Activated naive CD8-positive, alpha-beta T cell treated with anti-CD3 and anti-CD28 coated beads, Interleukin-2, amount 10 ng/mL, durations not matched to agents 7 days and 5 days (primary cell): Measurements from ENCODE around the gene IGF2BP1. TPM values are rescaled to one million over a fixed set of nuclear protein-coding genes. Genes with fewer than 3 reads are reported as not detected.
"Not testable (repeated sequence)": the region's sequence is repeated elsewhere in the genome, so short reads cannot be mapped to it uniquely, and the experiment has no call there.

Experiments
- ATAC-seq: fragments of 150-1000 bp; cut with Tn5 transposase; one replicate; pipeline ENCODE4 v1.10.0; 2021; ENCODE audit warnings: low read depth, moderate library complexity
- POLR2A ChIA-PET: fragments of 350-600 bp; sonication (Branson Sonifier 250); formaldehyde crosslinking; loops from one replicate; lab custom pipeline; 2021; ENCODE audit warnings: antibody characterized with exemption; lab: Charles Lee
- DNase-seq: peaks from one replicate; pipeline ENCODE4 v3.0.0; 2021
- H3K27ac Mint-ChIP-seq: one replicate; pipeline ENCODE4 v1.8.0; 2022; ENCODE audit warnings: mild to moderate bottlenecking, mixed read lengths
- H3K27me3 Mint-ChIP-seq: one replicate; pipeline ENCODE4 v1.8.0; 2022; ENCODE audit warnings: mild to moderate bottlenecking, moderate library complexity, mixed read lengths
- H3K36me3 Mint-ChIP-seq: one replicate; pipeline ENCODE4 v1.8.0; 2021; ENCODE audit warnings: mild to moderate bottlenecking, mixed read lengths
- H3K4me1 Mint-ChIP-seq: one replicate; pipeline ENCODE4 v1.8.0; 2021; ENCODE audit warnings: mixed read lengths
- H3K4me3 Mint-ChIP-seq: one replicate; pipeline ENCODE4 v1.8.0; 2022; ENCODE audit warnings: mild to moderate bottlenecking, moderate library complexity, mixed read lengths
- H3K9me3 Mint-ChIP-seq: one replicate; pipeline ENCODE4 v1.8.0; 2021; ENCODE audit warnings: mixed read lengths
- total RNA-seq, 2 experiments: library from RNA; stranded (reverse); gene quantifications; one replicate each; pipeline ENCODE4 v1.2.3, GENCODE V29; 2021

IGF2BP1 gene
- total RNA-seq, 2 experiments from 2014 or later, result not detected

DNA sequence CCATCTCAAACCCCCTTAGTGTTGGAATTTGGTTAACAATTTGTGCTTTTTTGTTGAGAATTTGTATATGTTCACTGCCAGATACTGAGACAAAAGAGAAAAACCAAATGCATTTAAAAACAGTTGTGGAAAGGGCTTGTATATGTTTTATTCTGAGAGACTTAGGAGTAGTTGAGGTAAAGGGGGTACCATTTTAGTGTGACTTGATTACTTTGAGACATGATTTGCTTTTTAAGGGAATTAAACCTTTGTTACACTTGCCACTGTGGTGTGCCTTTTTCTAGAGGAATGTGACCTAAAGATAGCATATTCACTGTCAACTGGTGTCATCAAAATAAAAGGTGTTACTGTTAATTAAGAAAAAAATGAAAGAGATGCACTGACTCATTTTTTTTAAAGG, 4.5 kb downstream of the IGF2BP1 start:
- no peak overlapping the region for H3K4me3 Mint-ChIP-seq

DNA sequence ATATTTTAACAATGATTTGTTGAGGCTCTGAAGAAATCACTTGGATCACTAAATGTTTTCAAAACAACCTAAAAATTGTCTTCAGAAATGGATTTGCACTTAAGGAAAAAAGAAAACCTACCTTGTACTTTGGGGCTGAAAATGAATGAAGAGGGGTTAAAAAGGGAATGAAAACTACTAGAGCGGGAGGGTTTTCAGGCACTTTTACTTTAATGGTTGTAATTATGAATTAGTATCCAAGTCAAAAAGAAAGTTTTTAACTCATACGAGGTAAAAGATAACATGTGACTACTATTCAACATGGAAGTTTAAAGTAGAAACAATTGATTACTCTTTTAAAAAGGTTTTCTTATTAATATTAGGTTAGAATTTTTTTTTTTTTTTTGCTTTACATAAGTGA, 5.1 kb downstream of the IGF2BP1 start:
- DNase-seq (no peak), ATAC-seq (no peak)
- Mint-ChIP-seq H3K4me1 (peaks cover 6% of the 10 kb centered on the region), H3K9me3 (no peaks in the 10 kb centered on the region), H3K36me3 (no peaks in the 10 kb centered on the region), H3K4me3 (no peak overlapping the region), H3K27me3 (peaks cover 95% of the 10 kb centered on the region), H3K27ac (no peak overlapping the region)
- POLR2A ChIA-PET, result no interaction called here

More for the DNA sequence above, 4.5 kb downstream of the IGF2BP1 start:
- H3K4me1 Mint-ChIP-seq, result peaks cover 8% of the 10 kb centered on the region
- no peaks in the 10 kb centered on the region for H3K36me3 Mint-ChIP-seq
- H3K27me3 Mint-ChIP-seq, result peaks cover 95% of the 10 kb centered on the region
- no peak for DNase-seq
- H3K27ac Mint-ChIP-seq, result no peak overlapping the region
- no peak for ATAC-seq
- H3K9me3 Mint-ChIP-seq, result no peaks in the 10 kb centered on the region
- POLR2A ChIA-PET, result no interaction called here

DNA sequence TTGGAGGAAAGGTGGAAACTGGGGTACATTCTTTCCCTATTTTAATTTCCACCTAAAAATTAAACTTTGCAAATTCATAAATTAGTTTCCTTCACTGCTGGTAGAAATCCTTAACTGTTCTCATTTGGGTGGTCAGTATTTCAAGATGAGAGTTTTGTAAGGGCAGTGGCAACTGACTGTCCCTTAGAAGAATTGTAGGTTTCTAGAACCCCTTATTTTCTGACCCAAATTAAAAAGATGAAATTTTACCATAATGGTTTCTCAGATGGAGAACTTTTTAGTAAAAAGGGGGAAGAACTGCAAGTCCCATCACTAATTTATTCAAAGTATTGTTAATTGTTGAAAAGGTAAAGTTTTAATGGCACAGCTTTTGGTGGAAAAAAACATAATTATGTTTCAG, 5.6 kb downstream of the IGF2BP1 start:
- Mint-ChIP-seq H3K36me3 (no peaks in the 10 kb centered on the region), H3K4me3 (no peak overlapping the region), H3K27ac (no peak overlapping the region), H3K4me1 (peaks cover 8% of the 10 kb centered on the region), H3K9me3 (no peaks in the 10 kb centered on the region), H3K27me3 (peaks cover 95% of the 10 kb centered on the region)
- DNase-seq, result no peak
- POLR2A ChIA-PET, result no interaction called here
- ATAC-seq, result no peak

DNA sequence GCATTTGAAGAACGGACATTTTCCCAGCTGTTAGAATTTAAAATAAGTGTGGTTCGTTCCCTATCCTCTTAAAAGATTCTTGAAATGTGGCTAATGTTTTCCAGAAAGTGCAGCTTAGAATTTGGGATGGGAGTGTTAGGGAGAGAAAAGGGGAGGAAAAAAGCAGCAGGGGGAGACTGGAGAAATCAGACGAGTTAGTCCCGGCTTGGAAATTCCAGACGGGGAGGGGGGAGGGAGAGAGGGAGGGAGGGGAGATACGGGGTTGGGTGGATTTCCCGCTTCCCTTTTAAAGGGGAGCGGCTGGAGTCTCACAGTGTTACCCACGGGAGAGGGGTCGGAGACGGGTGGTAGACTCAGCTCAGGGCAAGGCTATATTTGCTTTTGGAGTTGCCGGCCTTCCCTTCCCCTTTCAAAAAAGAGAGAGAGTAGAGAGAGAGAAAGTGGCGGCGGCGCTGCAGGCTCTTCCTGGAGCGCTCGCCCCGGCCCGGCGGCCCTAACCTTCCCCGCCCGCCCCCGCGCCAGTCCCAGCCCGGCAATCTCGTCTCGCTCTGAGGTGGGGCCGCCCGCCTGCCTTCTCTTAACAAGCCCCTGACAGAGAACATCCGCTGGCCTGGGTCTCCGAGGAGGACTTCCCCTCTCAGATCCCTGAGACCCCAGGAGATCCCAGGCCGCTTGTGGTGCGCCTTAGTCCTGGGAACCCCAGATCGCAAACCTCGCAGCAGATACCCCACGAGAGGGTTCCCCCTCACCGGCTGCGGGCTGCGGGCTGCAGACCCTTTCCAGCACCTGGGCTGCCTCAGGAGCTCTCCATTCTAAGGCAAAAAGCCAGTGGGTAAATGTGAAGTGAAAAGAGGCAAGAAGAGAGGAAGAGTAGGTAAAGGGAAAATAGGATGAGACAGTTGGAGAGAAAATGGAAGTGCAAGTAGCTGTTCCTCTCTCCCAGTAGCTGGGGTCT, 6.6 kb downstream of the IGF2BP1 start:
- no peak for DNase-seq
- Mint-ChIP-seq H3K4me1 (peaks cover 2% of the 10 kb centered on the region), H3K27ac (no peak overlapping the region), H3K4me3 (no peak overlapping the region), H3K27me3 (peaks cover 95% of the 10 kb centered on the region), H3K9me3 (no peaks in the 10 kb centered on the region), H3K36me3 (no peaks in the 10 kb centered on the region)
- POLR2A ChIA-PET, result no interaction called here
- ATAC-seq, result no peak

DNA sequence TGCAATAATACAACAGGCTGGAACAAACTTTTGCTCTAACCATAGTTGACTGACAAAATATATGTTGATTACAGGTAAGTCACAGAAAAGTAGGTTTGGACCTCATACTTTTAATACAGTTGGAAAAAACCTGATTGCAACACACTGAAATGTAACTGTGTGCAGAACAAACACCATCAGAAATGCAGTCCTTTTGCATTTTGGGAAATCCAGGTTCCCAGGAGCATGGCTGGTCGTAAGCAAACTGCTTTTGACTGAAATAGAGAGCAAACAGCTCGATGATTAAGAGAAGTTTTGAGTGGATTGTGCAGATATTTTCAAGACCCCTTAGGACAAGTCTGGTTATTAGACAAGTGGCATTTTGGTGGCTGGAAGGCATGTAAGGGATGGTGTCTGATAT, 8.0 kb downstream of the IGF2BP1 start:
- peaks cover 2% of the 10 kb centered on the region for H3K4me1 Mint-ChIP-seq
- no peak overlapping the region for H3K4me3 Mint-ChIP-seq
- no peak for DNase-seq
- POLR2A ChIA-PET, result no interaction called here
- peaks cover 84% of the 10 kb centered on the region for H3K27me3 Mint-ChIP-seq
- no peak overlapping the region for H3K27ac Mint-ChIP-seq
- H3K36me3 Mint-ChIP-seq, result no peaks in the 10 kb centered on the region
- no peak for ATAC-seq
- no peaks in the 10 kb centered on the region for H3K9me3 Mint-ChIP-seq

DNA sequence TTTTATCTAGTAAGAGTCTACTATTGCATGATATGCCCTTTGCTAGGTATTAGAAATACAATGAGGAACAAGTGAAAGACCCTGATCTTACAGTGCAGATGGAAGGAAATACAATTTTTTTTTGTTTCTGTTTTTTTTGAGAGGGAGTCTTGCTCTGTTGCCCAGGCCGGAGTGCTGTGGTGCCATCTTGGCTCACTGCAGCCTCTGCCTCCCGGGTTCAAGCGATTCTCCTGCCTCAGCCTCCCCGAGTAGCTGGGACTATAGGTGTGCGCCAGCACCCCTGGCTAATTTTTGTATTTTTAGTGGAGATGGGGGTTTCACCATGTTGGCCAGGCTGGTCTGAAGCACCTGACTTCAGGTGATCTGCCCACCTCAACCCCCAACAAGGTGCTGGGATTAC, 11.7 kb downstream of the IGF2BP1 start:
- POLR2A ChIA-PET, ATAC-seq: not testable (repeated sequence)

DNA sequence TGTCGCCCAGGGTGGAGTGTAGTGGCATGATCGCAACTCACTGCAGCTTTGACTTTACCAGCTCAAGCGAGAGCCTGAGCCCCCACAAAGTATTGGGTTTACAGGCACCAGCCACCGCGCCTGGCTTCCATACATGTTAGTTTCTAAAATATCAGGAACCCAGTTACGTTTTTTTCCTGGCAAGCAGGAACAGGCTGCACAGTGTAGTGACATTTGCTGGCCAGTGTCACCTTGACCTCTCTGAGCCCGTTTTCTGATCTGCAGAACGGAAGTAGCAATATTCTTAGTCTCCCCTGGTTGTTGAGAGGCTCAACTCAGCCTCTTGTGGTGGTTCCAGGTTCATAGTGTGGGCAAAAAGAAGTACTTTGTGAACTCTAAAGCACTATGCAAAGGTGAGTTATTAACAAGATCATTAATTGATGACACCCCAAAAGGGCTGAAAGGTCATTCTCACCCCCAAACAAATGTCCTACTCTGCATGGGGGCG, 15.6 kb downstream of the IGF2BP1 start:
- Mint-ChIP-seq H3K4me1 (no peaks in the 10 kb centered on the region), H3K36me3 (no peaks in the 10 kb centered on the region), H3K4me3 (no peak overlapping the region), H3K9me3 (no peaks in the 10 kb centered on the region), H3K27me3 (peaks cover 63% of the 10 kb centered on the region), H3K27ac (no peak overlapping the region)
- POLR2A ChIA-PET, result no interaction called here
- DNase-seq, result no peak
- ATAC-seq, result no peak

More for the DNA sequence above, 11.7 kb downstream of the IGF2BP1 start:
- not testable (repeated sequence) for H3K36me3 Mint-ChIP-seq, H3K9me3 Mint-ChIP-seq, H3K27ac Mint-ChIP-seq, DNase-seq, H3K4me1 Mint-ChIP-seq, H3K4me3 Mint-ChIP-seq
- H3K27me3 Mint-ChIP-seq, result peaks cover 73% of the 10 kb centered on the region

DNA sequence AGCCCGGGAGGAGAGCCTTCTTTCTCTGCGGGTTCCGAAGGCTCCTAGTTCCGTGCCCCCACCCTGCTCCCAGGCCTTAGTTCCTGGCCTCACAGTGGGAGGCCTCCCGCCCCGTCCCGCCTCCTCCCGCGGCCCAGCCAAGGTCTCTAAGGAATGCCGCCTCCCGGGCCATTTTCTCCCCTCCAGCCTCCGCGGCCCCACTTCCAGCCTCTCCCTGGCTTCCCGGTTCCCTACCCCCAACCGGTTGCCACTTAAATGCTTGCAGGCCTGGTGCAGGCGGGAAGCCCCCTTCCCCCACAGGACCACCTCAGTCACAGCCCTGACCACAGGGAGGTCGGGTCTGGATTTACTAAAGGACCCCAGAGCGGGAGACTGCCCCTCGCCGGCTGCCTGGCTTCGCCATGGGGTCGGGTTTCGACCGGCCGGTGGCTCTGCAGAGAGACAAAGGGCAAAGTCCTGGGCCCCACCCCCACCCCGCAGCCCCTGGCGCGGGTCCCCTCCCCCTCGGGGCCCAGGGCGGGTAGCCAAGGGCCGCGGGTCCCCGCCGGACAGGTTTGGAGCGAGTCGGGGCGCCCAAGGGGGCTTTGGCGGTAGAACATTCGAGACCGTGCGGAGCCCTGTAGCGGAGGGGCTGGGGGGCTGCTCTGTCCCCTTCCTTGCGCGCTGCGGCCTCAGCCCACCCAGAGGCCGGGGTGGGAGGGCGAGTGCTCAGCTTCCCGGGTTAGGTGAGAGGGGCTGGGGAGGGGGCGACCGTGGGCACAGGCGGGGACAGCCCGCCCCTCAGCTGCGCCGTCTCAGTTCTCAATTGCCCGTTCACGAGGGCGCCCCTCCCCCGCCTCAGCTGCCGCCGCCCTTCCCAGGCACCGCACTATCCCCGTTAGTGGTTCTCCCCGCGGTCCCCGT, 16.4 kb downstream of the IGF2BP1 start:
- H3K27me3 Mint-ChIP-seq, result peaks cover 57% of the 10 kb centered on the region
- ATAC-seq, result no peak
- POLR2A ChIA-PET, result no interaction called here
- no peaks in the 10 kb centered on the region for H3K36me3 Mint-ChIP-seq
- no peak overlapping the region for H3K27ac Mint-ChIP-seq
- H3K9me3 Mint-ChIP-seq, result no peaks in the 10 kb centered on the region
- no peaks in the 10 kb centered on the region for H3K4me1 Mint-ChIP-seq
- H3K4me3 Mint-ChIP-seq, result no peak overlapping the region
- DNase-seq, result no peak

DNA sequence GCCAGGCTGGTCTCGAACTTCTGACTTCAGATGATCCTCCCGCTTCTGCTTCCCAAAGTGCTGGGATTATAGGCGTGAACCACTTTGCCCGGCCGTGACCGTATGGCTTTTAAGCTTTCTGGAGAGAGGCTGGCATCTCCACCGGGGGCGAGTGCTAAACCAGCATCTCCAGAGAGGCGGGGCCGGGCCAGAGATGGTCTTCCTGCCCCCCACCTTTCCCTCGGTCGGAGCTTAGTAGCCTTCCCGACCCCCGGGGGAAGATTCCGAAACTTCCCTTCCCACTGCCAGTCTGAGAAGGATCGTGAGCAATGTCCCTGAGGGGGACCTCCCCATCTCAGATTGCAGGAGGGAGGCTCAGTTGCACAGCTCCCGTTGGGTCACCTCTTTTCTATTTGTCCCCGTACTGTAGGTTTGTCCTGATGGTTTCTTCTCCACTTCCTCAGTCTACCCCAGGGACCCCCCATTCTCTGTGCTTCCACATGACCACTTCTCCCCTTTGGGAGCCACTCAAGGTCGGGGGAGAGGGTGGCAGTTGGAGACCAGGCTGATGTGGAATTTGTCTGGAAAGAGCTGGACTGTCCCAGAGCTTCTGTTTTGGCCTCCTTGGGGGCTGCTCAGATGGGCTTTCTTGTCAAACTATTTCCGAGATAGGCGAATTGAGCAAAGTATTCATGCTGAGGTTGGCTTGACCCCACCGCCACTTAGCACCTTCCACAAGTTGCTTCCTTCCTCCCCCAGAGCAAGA, 18.2 kb downstream of the IGF2BP1 start:
- ATAC-seq (no peak), DNase-seq (no peak)
- H3K27ac Mint-ChIP-seq, result no peak overlapping the region
- peaks cover 53% of the 10 kb centered on the region for H3K27me3 Mint-ChIP-seq
- H3K4me1 Mint-ChIP-seq, result no peaks in the 10 kb centered on the region
- POLR2A ChIA-PET, result no interaction called here
- no peaks in the 10 kb centered on the region for H3K9me3 Mint-ChIP-seq
- no peaks in the 10 kb centered on the region for H3K36me3 Mint-ChIP-seq
- H3K4me3 Mint-ChIP-seq, result no peak overlapping the region

DNA sequence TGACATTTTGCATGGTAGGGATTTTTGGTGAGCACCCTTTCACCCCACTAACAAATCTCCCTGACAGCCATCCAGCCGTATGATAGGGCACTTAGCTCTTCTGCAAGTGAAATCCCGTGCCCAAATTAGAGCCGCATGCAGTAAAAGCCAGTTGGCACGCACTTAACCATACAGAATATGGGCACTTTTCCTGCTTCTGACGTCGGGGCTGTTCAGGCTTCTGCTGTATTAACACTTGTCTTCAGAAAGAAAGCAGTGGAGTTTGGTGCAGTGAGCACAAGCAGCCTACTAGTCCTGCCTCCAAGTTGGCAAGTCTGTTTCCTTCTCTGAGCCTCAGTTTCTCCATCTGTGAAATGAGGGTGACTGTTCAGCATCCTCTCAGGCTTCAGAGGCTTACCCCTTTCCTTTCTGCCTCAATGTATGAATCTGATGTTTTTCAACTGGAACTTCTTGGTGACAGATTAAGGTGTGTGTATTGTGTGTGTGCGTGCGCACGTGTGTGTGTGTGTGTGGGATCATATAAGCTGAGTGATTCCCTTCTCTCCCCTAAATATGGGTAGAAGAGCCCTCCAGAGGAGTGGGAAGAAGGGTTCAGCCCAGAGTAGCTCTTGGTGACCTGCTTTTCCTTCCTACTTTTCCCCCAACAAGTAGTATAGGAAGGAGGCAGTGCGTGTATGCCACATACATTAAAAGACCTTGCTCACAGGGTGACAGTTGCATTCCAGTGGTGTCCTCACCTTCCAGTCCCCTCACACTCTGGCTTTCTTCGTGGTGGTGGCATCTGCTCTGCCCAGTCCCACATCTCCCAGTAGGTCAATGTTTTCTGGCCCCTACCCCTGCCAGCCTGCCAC, 19.0 kb downstream of the IGF2BP1 start:
- no peak overlapping the region for H3K4me3 Mint-ChIP-seq
- H3K27ac Mint-ChIP-seq, result no peak overlapping the region
- no peaks in the 10 kb centered on the region for H3K4me1 Mint-ChIP-seq
- ATAC-seq, result no peak
- DNase-seq, result no peak
- no peaks in the 10 kb centered on the region for H3K36me3 Mint-ChIP-seq
- no peaks in the 10 kb centered on the region for H3K9me3 Mint-ChIP-seq
- POLR2A ChIA-PET, result no interaction called here
- peaks cover 50% of the 10 kb centered on the region for H3K27me3 Mint-ChIP-seq

DNA sequence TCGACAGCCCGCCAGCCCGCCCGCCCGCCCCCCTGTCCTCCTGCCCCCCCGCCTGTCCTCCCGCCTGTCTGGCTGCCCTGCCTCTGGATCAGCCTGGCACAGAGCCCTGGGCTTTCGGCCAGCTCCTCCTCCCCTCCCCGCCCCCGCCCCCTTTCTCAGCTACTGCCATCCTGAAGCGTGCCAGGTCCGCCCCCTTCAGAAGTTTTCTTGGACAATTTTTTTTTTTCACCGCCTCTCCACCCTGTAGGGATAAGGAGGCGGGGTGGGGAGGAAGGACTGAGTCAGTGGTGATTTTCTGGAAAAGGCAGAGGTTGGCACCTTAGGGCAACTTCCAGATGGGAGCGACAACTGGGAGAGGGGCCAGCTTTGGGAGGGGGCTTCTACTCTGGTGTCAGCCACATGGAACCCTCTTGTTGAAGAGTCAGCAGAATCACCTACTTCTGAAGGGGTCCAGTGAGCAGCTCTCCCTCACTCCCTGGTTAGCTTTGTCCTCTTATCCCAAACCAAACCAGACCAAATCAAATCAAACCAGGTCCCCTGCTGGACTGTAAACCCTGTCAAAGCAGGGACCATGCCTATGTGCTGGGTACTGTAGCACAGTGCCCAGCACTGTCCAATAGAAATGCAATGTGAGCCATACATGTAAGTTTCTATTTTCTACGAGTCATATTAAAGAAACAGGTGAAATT, 19.7 kb downstream of the IGF2BP1 start:
- Mint-ChIP-seq H3K9me3 (no peaks in the 10 kb centered on the region), H3K27ac (no peak overlapping the region), H3K27me3 (peaks cover 44% of the 10 kb centered on the region), H3K4me3 (no peak overlapping the region), H3K4me1 (no peaks in the 10 kb centered on the region), H3K36me3 (no peaks in the 10 kb centered on the region)
- POLR2A ChIA-PET, result no interaction called here
- no peak for ATAC-seq
- no peak for DNase-seq

DNA sequence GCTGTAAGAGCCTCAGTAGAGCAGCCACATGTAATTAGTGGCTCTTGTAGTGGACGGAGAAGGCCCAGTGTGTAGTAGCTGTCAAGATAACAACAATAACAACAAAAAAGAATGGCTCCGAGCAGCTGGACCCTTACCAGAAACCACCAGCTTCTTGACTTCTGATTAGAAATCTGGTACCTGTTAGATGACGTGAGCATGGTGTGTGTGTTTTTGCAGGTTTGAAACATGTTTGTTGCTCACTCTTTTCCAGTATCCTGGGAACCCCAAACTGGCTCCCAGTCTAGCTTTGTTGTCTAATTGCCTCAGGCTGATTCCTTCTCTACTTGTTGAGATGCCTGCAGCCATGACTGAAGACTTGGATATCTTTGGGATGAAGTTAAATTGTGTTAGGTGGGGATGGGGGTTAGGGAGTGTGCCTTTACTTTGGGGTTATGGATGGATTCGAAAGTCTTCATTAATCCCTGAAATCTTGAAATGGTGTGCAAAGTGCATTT, 21.0 kb downstream of the IGF2BP1 start:
- H3K4me3 Mint-ChIP-seq, result no peak overlapping the region
- H3K4me1 Mint-ChIP-seq, result no peaks in the 10 kb centered on the region
- POLR2A ChIA-PET, result no interaction called here
- no peak overlapping the region for H3K27ac Mint-ChIP-seq
- peaks cover 31% of the 10 kb centered on the region for H3K27me3 Mint-ChIP-seq
- no peak for DNase-seq
- H3K36me3 Mint-ChIP-seq, result no peaks in the 10 kb centered on the region
- no peaks in the 10 kb centered on the region for H3K9me3 Mint-ChIP-seq
- ATAC-seq, result no peak
